Measurements from ENCODE around the gene ACTRT2. TPM values are rescaled to one million over a fixed set of nuclear protein-coding genes. Genes with fewer than 3 reads are reported as not detected.

Gene ACTRT2
- total and polyA plus RNA-seq, 2 donors (not counting 3 experiments of a cell fraction or from before 2014, with no cell fraction given) = not detected

DNA sequence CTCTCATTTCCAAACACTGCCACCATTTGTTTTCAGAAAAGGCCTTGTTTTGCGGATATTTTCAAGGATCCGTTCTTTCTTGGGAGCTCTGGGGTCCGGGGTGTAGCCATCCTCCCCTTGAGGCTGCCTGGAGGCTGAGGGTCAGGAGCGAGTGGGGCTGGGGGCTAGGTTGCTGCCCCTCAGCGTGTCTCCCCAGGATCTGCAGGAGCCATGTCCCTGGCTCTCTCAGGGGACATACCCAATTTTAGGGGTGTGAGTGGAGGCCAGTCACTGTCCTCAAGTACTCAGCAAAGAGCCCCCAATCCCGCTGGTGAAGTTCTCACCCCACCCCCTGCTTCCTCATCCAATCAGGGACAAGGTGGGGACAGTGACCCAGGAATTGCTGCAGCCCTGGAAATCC, 32.7 kb downstream of the ACTRT2 start:
- FAIRE-seq = no peak
- H3K79me2 ChIP-seq (ENCODE audit: control insufficient read depth, insufficient read depth, low read length) = no peaks in the 10 kb centered on the region
- no peaks in the 10 kb centered on the region for H3K27me3 ChIP-seq (ENCODE audit: control insufficient read depth in 2 of 2, insufficient read depth in 2 of 2, low read length in 2 of 2)
- ChIA-PET CTCF (no interaction called here), POLR2A (no interaction called here)
- DNase-seq (ENCODE audit: low read depth, low spot score) = no peak
- no peaks in the 10 kb centered on the region for H4K20me1 ChIP-seq (replicated peaks; ENCODE audit: control insufficient read depth, extremely low read depth, insufficient read depth, low read length)
- H2AFZ ChIP-seq (ENCODE audit: low read depth, low read length) = no peak overlapping the region
- no peak overlapping the region for H3K4me3 ChIP-seq (replicated peaks in 1 of 3; ENCODE audit: insufficient read depth in 1 of 3, low read depth in 1 of 3, low read length in 3 of 3)
- TF ChIP-seq POLR2A (IDR thresholded peaks at IDR 0.05; ENCODE audit: low read depth, low read length) (no peak), EZH2 (IDR thresholded peaks at IDR 0.05; ENCODE audit: borderline replicate concordance, low read depth, low read length, severe bottlenecking) (no peak)
- dilution Hi-C loops (cut with MboI; ENCODE audit: extremely low pct_ligation_motif_present, low sequenced_read_pairs) (no loop called here), intact Hi-C loops (cut with micrococcal nuclease) (no loop called here)
- H3K27ac ChIP-seq (ENCODE audit: insufficient read depth, low read depth, low read length) = no peak overlapping the region
- H3K4me1 ChIP-seq (ENCODE audit: control insufficient read depth, extremely low read depth, insufficient read depth, low read length) = no peaks in the 10 kb centered on the region
- no peak overlapping the region for H3K9ac ChIP-seq (replicated peaks; ENCODE audit: extremely low read depth, insufficient read depth, low read length)
- no peaks in the 10 kb centered on the region for H3K9me3 ChIP-seq (replicated peaks; ENCODE audit: control insufficient read depth, insufficient read depth, low read length)
- no peak overlapping the region for H3K4me2 ChIP-seq (ENCODE audit: insufficient read depth, low read length)
- H3K9me1 ChIP-seq (replicated peaks; ENCODE audit: control insufficient read depth, extremely low read depth, insufficient read depth, low read length) = no peaks in the 10 kb centered on the region
- BruUV-seq (replicated peaks) = no TSS peak
- H3K36me3 ChIP-seq (ENCODE audit: control insufficient read depth in 2 of 2, extremely low read depth in 1 of 2, insufficient read depth in 2 of 2, low read length in 2 of 2) = no peaks in the 10 kb centered on the region

DNA sequence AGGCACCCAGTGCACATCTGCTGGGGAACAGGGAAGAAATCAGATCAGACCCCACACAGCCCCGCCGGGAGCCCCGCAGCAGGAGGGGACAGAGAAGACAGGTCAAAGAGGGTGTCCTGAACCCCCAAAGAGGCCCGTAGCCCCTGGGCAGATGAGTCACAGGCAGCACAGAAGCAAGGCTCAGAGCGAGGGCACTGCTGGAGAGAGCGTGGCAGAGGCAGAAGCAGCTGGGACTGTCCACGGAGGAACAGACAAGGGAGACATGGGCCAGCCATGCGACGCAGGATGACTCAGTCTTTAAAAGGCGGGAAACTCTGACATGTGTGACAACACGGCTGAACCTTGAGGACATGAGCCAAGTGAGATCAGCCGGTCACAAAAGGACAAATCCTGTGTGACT, 33.2 kb downstream of the ACTRT2 start:
- POLR2A ChIA-PET = no interaction called here
- no peak overlapping the region for H2AFZ ChIP-seq (ENCODE audit: low read depth, low read length)

More for the DNA sequence above, 33.2 kb downstream of the ACTRT2 start:
- no peak overlapping the region for H3K4me2 ChIP-seq (ENCODE audit: insufficient read depth, low read length)
- no peak overlapping the region for H3K27ac ChIP-seq (ENCODE audit: insufficient read depth, low read depth, low read length)
- CTCF ChIA-PET = no interaction called here
- no peaks in the 10 kb centered on the region for H3K36me3 ChIP-seq (ENCODE audit: control insufficient read depth in 2 of 2, extremely low read depth in 1 of 2, insufficient read depth in 2 of 2, low read length in 2 of 2)
- H3K9ac ChIP-seq (replicated peaks; ENCODE audit: extremely low read depth, insufficient read depth, low read length) = no peak overlapping the region
- H3K79me2 ChIP-seq (ENCODE audit: control insufficient read depth, insufficient read depth, low read length) = no peaks in the 10 kb centered on the region
- no peak for DNase-seq (ENCODE audit: low read depth, low spot score)
- TF ChIP-seq, protein P1, sequence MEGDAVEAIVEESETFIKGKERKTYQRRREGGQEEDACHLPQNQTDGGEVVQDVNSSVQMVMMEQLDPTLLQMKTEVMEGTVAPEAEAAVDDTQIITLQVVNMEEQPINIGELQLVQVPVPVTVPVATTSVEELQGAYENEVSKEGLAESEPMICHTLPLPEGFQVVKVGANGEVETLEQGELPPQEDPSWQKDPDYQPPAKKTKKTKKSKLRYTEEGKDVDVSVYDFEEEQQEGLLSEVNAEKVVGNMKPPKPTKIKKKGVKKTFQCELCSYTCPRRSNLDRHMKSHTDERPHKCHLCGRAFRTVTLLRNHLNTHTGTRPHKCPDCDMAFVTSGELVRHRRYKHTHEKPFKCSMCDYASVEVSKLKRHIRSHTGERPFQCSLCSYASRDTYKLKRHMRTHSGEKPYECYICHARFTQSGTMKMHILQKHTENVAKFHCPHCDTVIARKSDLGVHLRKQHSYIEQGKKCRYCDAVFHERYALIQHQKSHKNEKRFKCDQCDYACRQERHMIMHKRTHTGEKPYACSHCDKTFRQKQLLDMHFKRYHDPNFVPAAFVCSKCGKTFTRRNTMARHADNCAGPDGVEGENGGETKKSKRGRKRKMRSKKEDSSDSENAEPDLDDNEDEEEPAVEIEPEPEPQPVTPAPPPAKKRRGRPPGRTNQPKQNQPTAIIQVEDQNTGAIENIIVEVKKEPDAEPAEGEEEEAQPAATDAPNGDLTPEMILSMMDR (IDR thresholded peaks at IDR 0.05; ENCODE audit: extremely low read depth in 1 of 2, insufficient read depth in 1 of 2, low read depth in 1 of 2, low read length in 2 of 2) = no peak
- no peak for TF ChIP-seq JUN (IDR thresholded peaks at IDR 0.05; ENCODE audit: borderline replicate concordance, insufficient read depth, insufficient read length, low read depth)
- TF ChIP-seq, protein P2, sequence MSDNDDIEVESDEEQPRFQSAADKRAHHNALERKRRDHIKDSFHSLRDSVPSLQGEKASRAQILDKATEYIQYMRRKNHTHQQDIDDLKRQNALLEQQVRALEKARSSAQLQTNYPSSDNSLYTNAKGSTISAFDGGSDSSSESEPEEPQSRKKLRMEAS (IDR thresholded peaks at IDR 0.05; ENCODE audit: insufficient read depth, insufficient read length) = no peak
- TF ChIP-seq POLR2A (IDR thresholded peaks at IDR 0.05; ENCODE audit: low read depth, low read length) = no peak
- TF ChIP-seq POLR2AphosphoS5 (IDR thresholded peaks at IDR 0.05; ENCODE audit: insufficient read depth, low read depth, low read length) = no peak
- H3K4me1 ChIP-seq (ENCODE audit: control insufficient read depth, extremely low read depth, insufficient read depth, low read length) = no peaks in the 10 kb centered on the region
- BruUV-seq (replicated peaks) = no TSS peak
- FAIRE-seq = no peak
- intact Hi-C loops (cut with micrococcal nuclease) = no loop called here
- no peak overlapping the region for H3K4me3 ChIP-seq (replicated peaks in 1 of 3; ENCODE audit: insufficient read depth in 1 of 3, low read depth in 1 of 3, low read length in 3 of 3)
- dilution Hi-C loops (cut with MboI; ENCODE audit: extremely low pct_ligation_motif_present, low sequenced_read_pairs) = no loop called here
- H3K9me1 ChIP-seq (replicated peaks; ENCODE audit: control insufficient read depth, extremely low read depth, insufficient read depth, low read length) = no peaks in the 10 kb centered on the region
- H3K9me3 ChIP-seq (replicated peaks; ENCODE audit: control insufficient read depth, insufficient read depth, low read length) = no peaks in the 10 kb centered on the region
- H3K27me3 ChIP-seq (ENCODE audit: control insufficient read depth in 2 of 2, insufficient read depth in 2 of 2, low read length in 2 of 2) = no peaks in the 10 kb centered on the region
- no peaks in the 10 kb centered on the region for H4K20me1 ChIP-seq (replicated peaks; ENCODE audit: control insufficient read depth, extremely low read depth, insufficient read depth, low read length)

Data from endothelial cell of umbilical vein (primary cell).